Measurements from ENCODE around the gene DDRGK1. TPM values are rescaled to one million over a fixed set of nuclear protein-coding genes. Genes with fewer than 3 reads are reported as not detected.

DDRGK1 gene
- total RNA-seq, 1 donor from 2014 or later = 68.0 TPM

Other genes starting within 250 kb of the DDRGK1 start
- gene GNRH2, start 161.1 kb downstream of the DDRGK1 start, total RNA-seq = not detected in 2 replicates
- gene MRPS26, start 158.6 kb downstream of the DDRGK1 start, total RNA-seq = 31.2 and 36.6 TPM in 2 replicates
- not detected in 2 replicates for gene OXT, start 133.1 kb downstream of the DDRGK1 start, total RNA-seq
- gene AVP, start 120.0 kb downstream of the DDRGK1 start, total RNA-seq = not detected in 2 replicates
- 22.7 and 29.4 TPM in 2 replicates for gene FASTKD5, start 44.8 kb downstream of the DDRGK1 start, total RNA-seq
- 2.1 and 4.2 TPM in 2 replicates for gene UBOX5, start 44.8 kb downstream of the DDRGK1 start, total RNA-seq
- 21.7 and 23.5 TPM in 2 replicates for gene LZTS3, start 31.1 kb downstream of the DDRGK1 start, total RNA-seq
- gene ITPA, start 4.8 kb upstream of the DDRGK1 start, total RNA-seq = 24.6 and 43.1 TPM in 2 replicates
- gene SLC4A11, start 34.5 kb upstream of the DDRGK1 start, total RNA-seq = 3.1 and 3.8 TPM in 2 replicates
- 6.8 and 22.0 TPM in 2 replicates for gene DNAAF9, start 203.0 kb upstream of the DDRGK1 start, total RNA-seq